HG03457 (cell line): Measurements from ENCODE around the gene BRAT1.

Experiments
- ATAC-seq: cut with Tn5 transposase; IDR thresholded peaks from one replicate; pipeline ENCODE4 v1.9.1; 2021; ENCODE audit warnings: moderate number of reproducible peaks; ENCODE audit not compliant: unreplicated experiment

BRAT1 gene

DNA sequence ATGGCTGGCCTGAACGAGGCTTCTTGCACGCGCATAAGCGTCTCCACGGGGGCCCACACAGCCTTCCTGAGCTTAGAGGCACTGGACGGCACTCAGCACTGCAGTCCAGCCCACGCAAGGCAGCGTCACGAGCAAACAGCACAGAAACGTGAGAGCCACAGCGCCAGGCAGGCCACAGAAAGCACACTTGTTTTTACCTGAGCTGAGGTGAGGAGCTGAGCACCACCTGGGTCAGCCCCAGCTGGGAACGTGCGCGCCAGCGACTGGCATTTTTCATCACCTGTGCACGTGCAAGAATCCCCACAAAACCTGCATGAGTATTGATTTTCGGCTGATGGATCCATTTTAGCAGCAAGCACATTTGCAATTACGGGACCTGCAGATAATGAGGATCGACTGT lies 30.1 kb upstream of the BRAT1 start:
- no peak for ATAC-seq

DNA sequence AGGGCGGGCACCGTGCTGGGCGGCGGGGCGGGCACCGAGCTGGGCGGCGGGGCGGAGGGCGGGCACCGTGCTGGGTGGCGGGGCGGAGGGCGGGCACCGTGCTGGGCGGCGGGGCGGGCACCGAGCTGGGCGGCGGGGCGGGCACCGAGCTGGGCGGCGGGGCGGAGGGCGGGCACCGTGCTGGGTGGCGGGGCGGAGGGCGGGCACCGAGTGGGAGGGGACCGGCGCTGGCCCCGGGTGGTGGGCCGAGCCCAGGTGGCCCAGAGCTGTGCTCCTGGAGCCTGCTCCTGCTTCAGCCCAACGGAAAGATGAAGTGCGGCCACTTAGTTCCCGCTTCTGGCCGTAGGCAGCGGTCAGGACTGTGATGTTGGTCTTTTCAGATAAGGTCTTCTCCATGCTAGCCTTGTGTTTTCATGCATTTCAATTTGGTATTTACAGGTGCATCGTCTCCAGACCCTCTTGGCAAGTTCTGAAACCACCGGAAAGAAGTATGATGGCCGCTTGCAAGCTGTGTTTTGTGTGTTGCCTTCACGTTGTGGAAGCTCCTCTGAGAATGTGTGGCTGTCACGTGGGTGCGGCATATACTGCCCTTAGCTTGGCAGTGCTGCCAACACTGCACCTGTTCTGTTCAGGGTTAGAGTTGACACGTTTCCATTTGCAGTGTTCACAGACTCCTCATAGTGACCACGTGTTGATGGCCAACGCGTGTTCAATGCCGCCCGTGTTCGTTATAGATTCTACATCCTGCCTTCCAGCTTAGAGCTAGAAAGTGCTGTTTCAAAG lies 28.7 kb upstream of the BRAT1 start:
- ATAC-seq, result no peak

DNA sequence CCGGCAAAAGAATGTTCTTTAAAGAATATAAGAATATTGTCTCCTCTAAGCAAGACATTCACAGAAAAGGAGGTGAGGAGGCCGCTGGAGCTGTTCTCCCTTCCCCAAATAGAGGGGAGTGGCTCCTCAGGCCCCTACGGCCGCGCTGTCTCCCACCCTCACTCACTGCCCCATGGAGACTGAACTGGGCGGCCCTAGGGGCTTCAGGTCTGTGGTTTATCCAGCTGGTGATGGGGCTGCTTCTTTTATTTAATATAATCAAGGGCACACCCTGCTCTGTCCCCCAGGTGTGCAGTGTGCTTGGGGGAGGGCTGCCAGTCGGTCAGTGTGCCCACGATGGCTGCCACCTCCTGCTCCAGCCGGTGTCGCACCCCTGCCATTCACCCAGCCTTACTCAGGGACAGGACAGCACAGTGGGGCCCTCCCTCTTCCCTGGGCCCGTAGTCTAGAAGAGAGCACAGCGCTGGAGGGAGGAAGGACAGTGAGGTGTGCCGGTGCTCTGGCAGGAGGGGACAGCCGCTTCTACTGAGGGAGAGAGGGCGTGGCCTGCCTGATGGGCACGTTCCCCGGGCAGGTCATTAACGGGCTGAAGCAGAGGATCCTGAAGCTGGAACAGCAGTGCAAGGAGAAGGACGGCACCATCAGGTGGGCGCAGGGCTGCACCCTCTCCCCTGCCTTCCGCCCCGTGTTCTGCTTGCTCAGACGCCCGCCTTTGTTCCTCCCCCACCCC lies 26.8 kb upstream of the BRAT1 start:
- no peak for ATAC-seq

DNA sequence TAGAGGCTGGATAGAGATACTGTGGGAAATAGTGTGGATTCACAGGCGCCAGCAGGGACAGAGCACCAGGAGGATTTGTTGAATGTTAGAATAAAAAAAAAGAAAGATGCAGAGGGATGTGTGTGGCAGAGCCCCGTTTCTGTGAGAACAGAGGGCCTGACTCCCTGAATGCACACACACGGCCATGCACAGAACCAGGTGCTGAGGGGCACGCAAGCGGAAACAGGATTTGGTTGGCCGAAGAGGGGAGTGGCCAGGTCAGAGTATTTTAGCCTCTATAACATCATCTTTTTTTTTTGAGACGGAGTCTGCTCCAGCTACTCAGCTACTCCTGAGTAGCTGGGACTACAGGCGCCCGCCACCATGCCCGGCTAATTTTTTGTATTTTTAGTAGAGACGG lies 25.3 kb upstream of the BRAT1 start:
- ATAC-seq, result no peak

DNA sequence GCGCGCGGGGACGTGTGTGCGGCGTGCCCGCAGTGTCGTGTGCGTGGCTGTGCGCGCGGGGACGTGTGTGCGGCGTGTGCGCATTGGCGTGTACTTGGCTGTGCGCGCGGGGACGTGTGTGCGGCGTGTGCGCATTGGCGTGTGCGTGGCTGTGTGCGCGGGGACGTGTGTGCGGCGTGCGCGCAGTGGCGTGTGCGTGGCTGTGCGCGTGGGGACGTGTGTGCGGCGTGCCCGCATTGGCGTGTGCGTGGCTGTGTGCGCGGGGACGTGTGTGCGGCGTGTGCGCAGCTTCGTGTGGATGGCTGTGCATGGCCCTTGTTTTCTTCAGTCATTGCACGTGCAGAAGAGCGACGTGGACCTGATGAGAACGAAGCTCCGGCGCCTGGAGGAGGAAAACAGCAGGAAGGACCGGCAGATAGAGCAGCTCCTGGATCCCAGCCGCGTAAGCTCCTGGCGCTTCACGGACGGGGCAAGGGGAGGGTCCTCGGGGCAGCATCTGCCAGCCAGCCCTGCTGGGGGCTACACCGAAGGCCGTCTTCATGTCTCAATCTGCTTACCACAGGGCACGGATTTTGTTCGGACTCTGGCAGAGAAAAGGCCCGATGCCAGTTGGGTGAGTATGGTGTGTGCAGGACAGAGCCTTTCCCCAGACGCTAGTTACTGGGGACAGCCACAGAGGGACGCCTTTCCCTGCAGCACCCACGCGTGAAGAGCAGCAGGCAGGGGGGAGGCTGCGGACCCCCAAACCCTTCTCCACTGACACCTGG lies 22.8 kb upstream of the BRAT1 start:
- ATAC-seq, result no peak

DNA sequence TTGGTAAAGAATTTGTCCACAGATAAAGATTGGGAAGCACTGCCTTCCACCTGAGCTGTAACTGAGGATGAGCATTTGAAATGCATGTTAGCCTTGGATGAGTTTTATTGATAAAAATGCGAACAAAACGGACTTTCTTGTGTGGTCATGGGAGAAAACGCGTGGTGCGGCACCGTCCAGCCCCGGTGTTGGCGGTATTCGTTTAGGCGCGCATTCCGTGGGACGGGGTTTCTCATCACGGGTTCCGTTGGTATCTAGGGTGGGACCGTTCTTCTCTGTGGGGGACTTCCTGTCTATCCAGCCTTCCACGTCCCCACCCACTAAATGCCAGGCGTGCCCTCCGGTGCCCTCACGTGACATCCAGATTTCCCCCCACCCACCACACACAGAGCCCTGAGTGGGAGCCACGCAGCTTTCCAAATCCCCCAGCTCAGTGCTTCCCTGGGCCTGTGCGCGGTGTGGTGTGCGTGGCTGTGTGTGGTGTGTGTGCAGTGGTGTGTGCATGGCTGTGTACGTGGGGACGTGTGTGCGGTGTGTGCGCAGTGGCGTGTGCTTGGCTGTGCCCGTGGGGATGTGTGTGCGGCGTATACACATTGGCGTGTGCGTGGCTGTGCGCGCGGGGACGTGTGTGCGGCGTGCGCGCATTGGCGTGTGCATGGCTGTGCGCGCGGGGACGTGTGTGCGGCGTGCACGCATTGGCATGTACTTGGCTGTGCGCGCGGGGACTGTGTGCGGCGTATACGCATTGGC lies 21.6 kb upstream of the BRAT1 start:
- no peak for ATAC-seq

DNA sequence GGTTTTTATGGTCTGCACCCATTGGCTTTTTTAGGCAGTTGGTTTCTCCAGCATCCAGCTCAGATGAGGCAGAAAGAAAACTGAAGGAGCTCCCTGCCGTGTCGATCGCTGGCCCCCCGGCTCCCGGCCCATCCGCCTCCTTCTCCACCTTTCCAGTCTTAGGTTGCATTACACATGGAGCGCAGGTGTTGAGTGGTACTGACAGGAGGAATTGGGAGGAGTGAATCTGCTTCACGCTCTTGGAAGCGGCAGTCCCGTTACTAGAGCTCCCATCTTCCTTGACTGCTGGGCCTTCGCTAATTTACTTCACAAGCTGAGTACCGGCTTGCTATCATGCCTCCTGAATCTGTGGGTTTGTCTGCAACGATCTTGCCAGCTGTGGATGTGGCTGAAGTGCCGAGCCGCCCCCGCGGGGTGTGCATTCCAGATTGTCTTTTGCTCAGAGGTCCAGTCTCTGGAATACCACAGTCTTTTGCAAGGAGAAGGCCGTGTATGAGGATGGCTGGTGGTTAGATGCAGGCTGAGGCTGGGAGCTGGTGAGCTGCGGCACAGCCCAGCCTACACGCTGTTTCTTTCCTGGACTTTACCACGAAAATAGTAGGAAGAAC lies 20.5 kb upstream of the BRAT1 start:
- ATAC-seq, result no peak

DNA sequence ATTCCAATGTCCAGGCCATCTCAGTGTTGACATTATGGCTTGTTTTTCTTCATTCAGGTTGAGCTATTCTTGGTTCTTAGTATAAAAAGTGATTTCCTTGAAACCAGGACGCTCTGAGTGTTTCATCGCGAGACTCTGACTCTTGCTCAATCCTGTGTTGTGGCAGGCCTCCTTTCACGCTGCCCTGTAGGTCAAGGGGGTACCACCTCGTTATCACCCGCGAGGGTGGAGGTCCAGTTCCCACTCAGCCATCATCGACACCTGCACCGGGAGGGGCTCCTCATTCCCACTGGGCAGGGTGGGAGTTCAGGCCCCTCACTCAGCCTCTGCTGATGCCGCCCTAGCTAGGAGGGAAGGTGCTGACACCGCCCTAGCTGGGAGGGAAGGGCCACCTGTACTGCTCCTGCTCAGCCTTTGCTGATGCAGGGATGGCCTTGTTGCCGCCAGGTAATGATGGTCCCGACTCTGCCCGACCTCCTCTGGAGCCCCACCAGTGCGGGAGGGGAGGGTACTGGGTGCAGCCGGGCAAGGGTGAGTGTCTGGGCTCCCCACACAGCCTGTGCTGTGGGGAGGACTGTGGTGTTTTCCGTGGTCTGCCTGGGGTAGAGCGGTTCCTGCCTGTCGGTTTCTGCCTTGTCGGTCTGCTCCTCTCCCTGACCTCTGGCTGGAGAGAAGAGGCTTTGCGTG lies 19.9 kb upstream of the BRAT1 start:
- ATAC-seq, result no peak

DNA sequence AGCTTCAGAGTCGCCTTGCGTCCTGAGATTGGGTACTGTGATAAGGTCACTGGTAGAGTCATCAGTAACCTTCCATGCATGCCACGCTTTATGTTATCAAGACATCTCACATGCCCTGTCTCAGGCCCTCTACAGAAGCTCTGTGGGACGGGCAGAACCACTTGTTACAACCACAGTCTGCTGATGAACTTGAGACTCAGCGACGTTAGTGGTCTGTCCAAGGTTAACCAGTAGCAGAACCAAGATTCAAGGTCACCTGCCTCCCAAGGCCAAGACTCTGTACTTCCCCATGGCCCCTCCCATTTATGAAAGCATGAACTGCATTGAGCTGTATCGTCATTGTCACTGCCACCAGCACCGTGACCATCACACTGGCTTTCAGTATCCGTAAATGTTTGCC lies 18.4 kb upstream of the BRAT1 start:
- ATAC-seq, result no peak

DNA sequence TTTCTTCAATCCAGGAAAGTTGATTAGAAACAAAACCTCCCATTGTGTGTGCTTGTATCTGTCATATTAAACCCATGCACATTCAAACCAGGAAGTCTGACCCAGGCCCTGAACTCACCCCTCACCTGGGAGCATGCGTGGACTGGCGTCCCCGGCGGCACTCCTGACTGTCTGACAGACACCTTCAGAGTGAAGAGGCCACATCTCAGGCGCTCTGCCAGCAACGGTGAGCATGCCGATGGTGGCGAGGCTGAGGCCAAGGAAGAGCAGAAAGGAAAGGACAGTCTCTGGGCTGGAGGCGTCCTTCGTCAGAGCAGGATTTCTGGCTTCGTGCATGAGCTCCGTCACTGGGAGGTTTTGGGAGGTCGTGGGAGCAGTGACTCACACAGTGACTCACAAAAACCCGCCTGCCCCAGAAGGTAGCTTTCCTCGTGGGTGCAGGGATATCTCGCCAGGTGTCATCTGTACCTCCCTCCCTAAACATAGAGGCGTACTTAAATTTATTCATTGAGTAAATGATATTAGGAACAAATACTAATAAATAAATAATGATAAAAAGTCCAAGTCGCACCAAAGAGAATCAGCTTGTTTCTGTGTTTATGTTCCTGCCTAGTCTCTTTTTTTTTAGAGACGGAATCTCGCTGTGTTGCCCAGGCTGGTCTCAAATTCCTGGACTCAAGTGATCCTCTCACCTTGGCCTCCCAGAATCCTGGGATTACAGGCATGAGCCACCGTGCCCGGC lies 16.9 kb upstream of the BRAT1 start:
- ATAC-seq, result no peak

DNA sequence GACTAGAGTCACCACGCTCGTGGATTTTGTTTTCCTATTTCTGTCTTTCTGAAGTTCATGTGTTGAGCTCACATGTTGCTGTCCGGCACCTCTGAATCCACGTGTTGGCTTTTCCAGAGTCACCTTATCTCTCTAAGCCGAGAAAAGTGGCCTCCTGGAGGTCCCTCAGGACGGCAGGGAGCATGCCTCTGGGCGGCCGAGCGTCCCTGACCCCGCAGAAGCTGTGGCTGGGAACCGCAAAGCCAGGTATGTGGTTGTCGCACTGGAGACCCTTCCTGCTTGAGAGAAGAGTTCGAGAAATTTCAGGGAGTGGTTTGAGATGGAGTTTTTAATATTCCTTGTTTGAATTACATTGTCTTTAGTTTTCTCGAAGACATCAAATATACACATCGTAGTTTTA lies 16.1 kb upstream of the BRAT1 start:
- ATAC-seq, result no peak

DNA sequence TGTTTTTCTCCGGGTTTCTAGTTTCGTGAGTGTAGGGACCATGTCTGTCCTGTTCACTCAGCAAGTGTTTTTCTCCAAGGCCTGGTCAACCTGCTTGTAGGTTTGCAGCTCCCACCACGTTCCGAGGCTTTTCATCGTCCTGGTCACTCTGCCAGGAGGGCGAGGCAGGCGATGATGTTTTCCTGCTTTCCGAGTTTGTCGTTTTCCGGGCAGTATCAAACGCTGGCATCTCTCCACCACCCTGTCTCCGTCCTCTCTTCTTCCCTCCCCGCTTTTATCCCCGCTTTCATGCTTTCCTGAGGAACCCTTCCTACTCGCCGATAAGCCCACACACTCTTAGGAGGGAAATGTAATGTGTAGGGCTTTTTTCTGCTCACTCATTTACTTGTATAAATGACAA lies 14.7 kb upstream of the BRAT1 start:
- no peak for ATAC-seq

DNA sequence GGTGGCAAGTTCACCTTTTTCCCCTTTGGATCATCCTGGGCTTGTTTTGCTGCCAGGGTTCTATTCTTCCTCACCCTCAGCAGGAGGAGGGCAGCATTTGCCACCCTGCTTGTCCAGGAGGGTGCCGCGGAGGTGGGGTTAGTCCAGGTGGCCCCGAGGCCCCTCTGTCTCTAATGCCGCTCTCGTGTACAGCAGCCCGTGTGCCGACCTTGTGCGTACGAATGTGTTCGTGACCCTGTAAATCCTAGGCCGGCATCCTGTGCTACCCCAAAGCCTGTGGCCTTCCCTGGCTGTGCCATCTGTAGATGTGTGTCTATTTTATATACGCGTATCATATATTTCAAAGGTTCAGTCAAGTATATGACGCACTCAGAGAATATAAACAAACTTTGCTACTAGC lies 14.1 kb upstream of the BRAT1 start:
- no peak for ATAC-seq

DNA sequence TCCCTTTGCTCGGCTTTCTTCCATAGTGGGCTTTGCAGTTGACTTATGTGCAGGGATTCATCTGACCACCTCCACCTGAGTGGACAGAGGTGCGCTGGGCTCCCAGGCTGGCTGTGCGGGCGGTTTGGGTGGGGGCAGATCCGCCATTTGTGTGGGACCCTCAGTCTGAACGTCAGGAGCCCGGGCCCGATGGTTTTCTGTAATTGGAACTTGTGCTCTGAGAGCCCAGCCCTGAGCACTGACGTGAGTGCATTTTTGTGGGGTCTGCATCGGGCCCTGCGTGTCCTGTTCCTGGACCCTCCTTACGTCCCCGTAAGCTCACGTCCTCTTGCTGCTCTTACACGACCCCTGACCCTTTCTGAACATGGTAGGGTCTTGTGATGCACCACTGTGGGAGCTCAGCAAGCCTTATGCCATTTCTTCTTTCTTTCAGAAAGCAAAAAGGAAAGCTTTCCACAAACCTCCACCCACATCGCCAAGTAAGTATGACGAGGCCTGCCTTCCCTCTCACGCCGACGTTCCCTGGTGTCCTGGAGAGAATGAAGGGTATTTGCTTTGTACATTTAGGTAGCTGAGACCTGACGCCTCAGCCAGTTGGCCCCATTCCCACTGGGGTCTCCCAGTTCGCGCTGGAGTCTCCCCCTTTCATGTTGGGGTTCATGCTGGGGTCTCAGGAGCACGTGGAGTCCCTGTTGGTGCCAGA lies 13.3 kb upstream of the BRAT1 start:
- ATAC-seq, result no peak

DNA sequence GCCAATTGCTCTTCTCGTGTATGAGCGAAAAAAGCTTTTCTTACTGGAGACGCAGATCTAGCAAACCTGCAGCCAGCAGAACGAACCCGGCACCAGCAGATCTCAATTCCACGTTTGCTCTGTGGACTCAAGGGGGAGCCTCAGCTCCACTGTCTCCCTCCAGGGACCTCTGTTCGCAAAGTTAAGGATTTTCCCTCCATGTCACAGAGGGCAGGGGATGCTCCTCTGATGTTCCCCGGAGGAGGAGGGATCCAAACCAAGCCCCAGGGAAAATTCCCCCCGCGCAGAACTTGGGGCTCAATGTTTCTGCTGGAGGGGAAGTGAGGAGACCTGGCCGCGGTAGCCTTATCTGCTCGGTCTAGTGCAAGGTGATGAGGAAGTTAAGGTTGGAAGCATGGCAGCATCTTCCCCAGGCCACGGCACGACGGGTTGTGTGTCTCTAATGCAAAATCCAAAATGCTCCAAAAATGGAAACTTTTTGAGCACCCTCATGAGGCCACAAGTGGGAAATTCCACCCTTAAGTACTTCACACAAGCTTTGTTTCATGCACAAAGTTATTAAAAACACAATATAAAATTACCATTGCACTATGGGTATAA lies 12.5 kb upstream of the BRAT1 start:
- ATAC-seq, result no peak

DNA sequence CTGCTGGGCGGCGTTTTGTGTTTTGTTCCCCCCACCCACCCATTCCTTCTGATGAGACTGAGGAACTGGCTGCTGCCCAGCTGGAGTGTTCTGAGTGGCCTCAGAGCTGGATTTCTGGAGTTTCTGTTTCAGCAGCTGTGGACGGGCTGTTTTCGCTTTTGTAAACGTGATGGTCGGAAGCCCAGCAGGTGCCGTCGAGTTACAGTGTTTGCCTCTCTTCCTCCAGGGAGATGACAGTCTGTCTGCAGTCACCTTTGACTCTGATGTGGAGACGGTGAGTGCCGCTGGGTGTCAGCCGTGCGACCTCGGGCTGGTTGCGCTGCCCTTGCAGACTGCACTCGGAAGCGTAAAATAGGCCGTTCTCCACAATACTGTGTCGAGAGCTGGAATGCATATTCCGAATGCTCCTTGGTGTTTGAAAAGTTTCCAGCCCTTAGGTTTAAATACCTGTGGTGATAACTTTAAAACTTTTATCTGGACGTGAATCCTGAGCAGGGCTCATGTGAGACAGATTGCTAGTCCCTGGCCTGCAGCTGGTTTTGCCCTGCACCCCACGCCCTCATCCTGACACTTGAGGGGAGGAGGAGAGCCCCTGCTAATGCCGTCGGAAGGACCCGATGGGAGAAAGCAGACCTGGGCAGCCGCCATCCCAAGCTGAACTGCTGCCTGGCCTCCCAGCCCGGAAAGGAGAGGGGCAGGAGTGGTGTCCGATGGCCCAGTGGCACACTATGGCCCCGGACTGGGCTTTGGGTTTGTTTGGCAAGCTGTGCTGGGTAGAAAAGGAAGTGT lies 11.8 kb upstream of the BRAT1 start:
- no peak for ATAC-seq

DNA sequence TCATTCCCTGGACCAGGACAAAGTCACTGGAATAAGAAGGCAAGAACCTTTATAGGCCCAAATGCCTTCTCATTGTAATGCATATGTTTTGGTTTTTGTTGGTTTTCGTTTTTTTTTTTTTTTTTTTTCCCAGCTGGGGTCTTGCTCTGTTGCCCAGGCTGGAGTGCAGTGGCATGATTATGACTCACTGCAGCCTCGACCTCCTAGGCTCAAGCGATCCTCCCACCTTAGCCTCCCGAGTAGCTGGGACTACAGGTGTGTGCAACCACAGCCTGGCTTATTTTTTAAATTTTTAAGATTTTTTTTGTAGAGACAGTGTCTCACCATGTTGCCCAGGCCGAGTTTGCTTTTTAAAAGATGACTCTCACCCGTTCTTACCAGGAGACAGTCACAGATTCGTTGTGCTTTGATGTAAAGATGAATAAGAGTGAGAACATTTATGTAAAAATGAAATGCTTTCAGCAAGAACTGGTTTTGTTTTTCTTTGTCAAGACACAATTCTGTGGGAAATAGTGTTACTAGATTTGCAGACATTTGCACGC lies 11.1 kb upstream of the BRAT1 start:
- ATAC-seq, result no peak
